Hematopoietic multipotent progenitor cell treated with erythropoietin and hydrocortisone succinate and interleukin-3 and kit ligand, for 8 days (in vitro differentiated cells): ENCODE results near the gene DNAH7.
"Not testable (repeated sequence)": the region's sequence is repeated elsewhere in the genome, so short reads cannot be mapped to it uniquely, and the experiment has no call there.

Source experiments
- DNase-seq: peaks from one replicate; pipeline ENCODE4 v3.0.0-alpha.2; 2015

The DNAH7 gene

GRCh38 chr2:195959341-195959740 lies 109.3 kb downstream of the DNAH7 start:
- DNase-seq: no peak

DNA sequence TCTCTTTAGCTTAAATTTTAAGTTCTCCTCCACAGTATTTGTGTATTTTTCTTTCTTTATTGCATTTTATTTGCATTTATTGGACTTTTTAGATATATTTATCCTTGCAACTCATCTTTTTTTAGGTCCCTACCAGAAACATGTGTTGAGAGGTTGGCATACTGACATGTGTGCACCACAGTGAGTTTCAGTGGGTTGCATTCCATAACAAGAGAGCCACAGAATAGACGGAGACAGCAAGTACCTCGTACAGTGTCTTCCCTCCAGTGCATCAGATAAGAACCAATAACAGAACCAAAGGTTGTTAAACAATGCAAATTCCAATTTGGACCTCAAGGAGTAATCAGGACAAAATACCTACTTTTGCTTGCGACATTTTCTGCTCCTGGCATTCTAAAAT lies 111.9 kb downstream of the DNAH7 start:
- DNase-seq: no peak

DNA sequence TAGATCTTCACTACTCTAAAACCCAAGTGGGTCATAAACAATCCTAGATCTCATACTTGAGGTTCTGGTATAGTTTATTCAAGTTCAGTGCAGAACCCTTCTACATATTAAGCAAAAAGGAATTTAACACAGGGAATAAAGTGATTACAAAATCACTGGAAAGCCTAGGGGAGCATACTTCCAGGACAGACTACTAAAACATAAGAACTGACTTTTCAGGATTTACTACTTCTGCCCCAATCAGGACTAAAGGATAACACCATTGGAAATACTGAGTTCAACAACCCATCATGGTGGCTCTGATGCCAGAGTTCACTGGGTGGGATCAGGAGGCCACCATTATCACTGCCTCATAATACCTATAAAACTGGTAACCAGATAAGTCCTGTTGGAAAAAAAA lies 123.6 kb downstream of the DNAH7 start:
- DNase-seq: no peak

GRCh38 chr2:195937176-195937575 lies 131.5 kb downstream of the DNAH7 start:
- no peak for DNase-seq

DNA sequence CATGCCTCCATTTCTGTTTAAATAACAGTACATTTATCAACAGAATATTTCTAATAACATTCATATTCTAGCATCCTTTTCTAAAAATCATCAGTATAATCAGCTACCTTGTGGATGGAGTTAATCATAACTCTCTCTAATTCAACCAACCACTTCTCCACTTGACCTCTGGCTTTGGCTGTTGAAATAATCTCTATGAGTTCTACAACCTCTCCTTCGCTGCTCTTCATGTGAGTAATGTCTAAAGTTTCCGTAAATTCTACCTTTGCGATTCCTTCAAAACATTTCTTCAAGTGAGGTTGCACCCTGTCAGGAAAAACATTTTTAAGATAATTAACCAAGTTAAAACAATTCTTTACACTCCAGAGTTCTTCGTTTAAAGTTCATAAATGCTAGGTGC lies 134.2 kb downstream of the DNAH7 start:
- no peak for DNase-seq

DNA sequence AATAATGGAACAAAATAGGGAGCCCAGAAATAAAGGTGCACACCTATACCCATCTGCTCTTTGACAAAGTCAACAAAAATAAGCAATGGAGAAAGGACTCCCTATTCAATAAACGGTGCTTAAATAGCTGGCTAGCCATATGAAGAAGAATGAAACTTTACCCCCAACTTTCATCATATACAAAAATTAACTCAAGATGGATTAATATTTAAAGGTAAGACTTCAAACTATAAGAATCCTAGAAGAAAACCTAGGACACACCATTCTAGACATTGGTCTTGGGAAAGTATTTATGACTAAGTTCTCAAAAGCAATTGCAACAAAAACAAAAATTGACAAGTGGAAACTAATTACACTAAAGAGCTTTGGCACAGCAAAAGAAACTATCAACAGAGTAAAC lies 139.1 kb downstream of the DNAH7 start:
- DNase-seq: no peak

- DNase-seq: no peak
Observed at GRCh38 chr2:195925120-195925519, 143.5 kb downstream of the DNAH7 start.

DNA sequence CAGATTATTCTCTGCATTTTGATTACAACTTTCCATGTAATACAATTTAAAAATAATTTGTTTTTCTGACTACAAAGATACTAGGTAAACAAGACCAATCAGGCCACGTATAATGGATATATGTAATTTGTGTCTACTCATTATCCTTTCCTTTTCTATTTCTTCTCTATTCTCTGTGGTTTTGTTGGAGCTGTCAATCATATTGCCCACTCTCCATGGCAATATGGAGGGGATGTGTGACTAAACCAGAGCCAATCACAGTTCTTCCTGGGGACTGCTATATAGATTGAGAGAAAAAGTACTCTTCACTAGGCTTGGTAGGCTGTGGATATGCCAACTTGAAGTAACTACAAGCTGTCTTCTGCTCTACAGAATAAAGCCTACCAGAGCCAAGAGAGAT lies 144.7 kb downstream of the DNAH7 start:
- DNase-seq: no peak

DNA sequence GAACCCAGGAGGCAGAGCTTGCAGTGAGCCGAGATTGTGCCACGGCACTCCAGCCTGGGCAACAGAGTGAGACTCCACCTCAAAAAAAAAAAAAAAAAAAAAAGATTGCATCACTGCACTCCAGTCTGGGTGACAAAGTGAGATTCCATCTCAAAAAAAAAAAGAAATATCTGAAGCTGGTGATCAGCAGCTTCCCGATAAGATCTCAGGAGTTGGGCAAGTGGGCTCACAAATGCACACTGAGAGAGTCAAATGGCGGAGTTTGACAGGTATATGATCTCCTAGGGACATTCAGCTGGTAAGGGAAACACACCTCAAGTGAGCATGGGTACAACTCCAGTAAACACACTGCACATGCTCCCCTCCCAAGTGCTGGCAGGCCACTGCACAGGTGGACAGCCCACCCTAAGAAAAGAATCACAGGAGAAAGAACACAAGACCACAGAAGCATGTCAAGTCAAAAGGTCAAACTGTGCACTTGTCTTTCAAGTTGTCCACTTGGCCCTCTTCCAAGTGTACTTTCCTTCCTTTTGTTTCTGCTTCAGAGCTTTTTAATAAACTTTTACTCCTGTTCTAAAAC lies 151.5 kb downstream of the DNAH7 start:
- DNase-seq: not testable (repeated sequence)

GRCh38 chr2:195912079-195912478 lies 156.6 kb downstream of the DNAH7 start:
- DNase-seq: no peak

DNA sequence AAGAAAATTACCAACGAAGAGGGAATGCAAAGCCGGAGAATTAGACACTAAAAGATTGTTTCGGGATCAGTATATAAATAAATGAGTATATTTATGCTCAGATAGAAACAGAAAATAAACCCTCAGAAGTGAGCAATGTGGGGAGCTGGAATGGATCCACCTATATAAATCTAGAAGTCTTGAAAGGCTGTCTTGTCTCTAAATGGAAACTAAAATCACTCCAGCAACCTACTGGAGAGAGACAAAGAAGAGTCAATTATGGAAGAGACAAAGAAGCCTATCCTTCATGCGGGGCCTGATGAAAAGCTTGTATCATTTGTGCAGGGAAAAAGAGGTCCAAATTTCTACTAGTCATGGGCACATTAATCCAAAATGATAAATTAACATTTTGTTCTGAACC lies 158.1 kb downstream of the DNAH7 start:
- no peak for DNase-seq

GRCh38 chr2:195909926-195910325 lies 158.7 kb downstream of the DNAH7 start:
- no peak for DNase-seq

DNA sequence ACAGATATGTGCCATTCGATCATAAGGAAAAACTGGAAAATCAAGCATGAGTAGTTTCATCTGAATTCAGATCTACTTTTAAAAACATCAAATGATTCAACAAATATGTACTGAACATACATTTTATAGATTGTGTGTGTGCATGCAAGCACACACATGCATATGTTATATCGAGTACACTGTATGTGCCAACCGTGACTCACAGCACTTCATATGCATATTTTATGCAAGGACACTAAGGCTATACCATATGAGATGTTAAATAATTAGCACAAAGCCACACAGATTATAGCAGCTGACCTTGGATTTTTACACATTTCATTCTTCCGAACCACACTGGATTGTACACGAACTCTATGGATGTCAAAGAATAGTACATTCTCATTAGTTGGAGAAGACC lies 161.2 kb downstream of the DNAH7 start:
- DNase-seq: no peak

- no peak for DNase-seq
Observed at GRCh38 chr2:195903956-195904355, 164.7 kb downstream of the DNAH7 start.

DNA sequence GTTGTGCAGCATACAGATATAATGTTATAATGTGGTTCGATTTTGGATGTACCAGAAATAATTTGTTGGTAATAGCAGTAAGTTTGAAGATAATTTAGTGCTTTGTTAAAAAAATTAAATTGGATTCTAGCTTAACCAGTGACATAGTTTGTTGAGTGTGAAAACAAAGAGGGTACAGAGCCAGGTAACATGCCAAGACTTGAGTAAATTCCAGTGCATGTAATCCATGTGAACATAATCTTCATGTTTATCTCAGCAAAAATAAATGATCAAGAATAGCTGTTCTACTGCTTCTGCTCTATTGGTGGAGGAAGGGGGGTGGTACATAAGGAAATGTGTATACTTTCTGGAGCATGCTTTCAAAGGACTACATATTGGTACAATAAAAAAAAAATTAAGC lies 165.8 kb downstream of the DNAH7 start:
- no peak for DNase-seq

- no peak for DNase-seq
Observed at GRCh38 chr2:195899226-195899625, 169.4 kb downstream of the DNAH7 start.

DNA sequence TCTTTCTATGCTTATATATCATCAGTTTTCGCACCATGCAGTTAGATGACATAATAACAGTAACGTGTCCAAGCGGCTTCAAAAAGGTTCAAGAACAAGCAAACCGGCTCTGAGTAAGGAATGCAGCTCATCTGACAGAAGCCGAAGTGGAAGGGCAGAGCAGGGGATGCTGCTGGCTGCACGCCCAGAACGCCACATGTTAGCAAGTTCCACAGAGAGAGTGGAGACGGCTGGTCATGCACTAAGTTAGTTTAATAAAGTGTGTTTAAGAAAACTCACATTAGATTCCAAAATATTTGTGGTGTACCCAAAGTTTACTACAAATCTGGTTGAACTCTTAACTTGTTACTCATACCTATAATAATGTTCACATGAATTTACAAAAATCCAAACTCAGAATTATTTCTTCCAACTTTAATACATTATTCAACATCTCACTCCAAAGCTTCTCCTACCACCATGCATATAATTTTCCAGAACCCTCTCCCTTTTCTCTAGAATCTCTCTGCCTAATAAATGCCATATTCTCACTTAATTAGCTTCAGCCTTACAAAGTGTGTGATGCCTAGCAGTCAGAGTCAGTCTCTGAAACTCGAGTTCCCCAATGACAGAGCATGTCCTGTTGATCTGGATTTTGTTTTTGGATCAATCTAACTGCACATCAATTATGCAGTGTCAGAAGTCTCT lies 170.0 kb downstream of the DNAH7 start:
- DNase-seq: no peak

GRCh38 chr2:195891081-195891480 lies 177.6 kb downstream of the DNAH7 start:
- no peak for DNase-seq

GRCh38 chr2:195879153-195879552 lies 189.5 kb downstream of the DNAH7 start:
- no peak for DNase-seq

GRCh38 chr2:195871326-195871725 lies 197.3 kb downstream of the DNAH7 start:
- no peak for DNase-seq

DNA sequence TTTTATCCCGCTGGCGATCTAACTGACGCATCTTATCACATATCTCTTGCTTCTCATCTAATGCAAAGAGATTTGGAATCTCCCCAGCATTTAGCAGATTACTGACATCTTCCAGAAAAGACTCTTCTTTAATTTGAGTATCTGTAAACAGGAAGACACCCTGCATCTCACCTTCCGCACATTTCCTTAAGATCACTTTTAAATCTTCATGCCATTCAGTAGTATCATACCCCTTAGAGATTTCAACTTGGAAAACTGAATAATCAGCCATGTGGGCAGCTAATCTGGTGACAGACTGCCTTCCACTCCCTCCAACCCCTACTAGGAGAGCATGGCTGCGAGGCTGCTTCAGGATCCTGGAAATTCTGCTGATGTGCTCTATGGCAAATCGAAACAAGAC lies 204.3 kb downstream of the DNAH7 start:
- no peak for DNase-seq

DNA sequence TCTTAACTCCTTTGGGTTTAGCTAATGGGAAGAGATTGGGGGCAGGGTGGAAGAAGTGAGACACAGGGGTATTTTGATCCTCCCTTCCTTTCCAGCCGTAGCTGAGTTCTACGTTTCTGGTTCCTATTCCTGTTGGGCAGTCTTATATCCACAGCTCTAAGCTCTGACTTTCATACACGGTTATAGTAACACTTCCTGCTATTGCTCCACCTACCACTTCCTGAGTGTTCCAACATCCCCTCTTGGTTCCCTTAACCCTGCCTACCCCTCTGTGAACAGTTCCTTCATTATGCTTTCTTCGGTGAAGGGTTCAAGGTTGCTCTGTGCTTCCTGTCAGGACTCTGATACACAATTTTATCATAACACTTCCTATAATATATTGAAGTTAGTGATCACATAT lies 205.1 kb downstream of the DNAH7 start:
- DNase-seq: no peak

DNA sequence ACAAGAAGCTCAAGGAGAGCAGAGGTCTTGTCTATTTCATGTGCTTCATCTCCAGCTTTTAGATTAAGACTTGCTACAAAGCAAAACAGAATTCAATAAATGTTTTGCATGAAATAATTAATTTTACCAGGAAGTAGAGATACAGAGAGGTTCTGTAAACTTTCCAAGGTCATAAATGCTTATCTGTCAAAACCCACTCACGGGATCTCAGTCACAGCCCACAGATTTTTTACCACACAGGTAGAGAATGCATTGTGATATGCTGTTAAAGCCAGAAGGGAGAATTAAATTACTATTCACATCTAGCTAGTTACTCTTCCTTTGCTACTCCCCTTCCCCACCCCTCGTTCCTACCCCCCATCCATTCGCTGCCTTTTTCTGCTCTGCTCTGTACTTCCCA lies 205.5 kb downstream of the DNAH7 start:
- no peak for DNase-seq

- DNase-seq: no peak
Observed at GRCh38 chr2:195861821-195862220, 206.8 kb downstream of the DNAH7 start.

- DNase-seq: no peak
Observed at GRCh38 chr2:195859513-195859912, 209.1 kb downstream of the DNAH7 start.
